H9 (cell line): ENCODE measurements around the gene NOS3. TPM values are rescaled to one million over a fixed set of nuclear protein-coding genes. Genes with fewer than 3 reads are reported as not detected.

Experiments
- DNase-seq: peaks from one replicate; pipeline ENCODE4 v3.0.0-alpha.2; 2017
- H2AFZ ChIP-seq: one replicate; pipeline ENCODE4 v1.6.1; 2013; ENCODE audit warnings: mild to moderate bottlenecking, low read length, control low read depth, moderate library complexity
- H2AK5ac ChIP-seq: 2 replicates; pipeline ENCODE4 v1.6.1; 2013; ENCODE audit warnings: low read length, control low read depth, mixed read lengths; ENCODE audit not compliant: insufficient read length
- H2BK120ac ChIP-seq: one replicate; pipeline ENCODE4 v1.6.1; 2013; ENCODE audit warnings: low read depth, mild to moderate bottlenecking, low read length, control low read depth, inconsistent platforms; ENCODE audit not compliant: poor library complexity, severe bottlenecking
- H2BK12ac ChIP-seq: 2 replicates; pipeline ENCODE4 v1.6.1; 2013; ENCODE audit warnings: low read length, control low read depth, mixed read lengths, low read depth; ENCODE audit not compliant: insufficient read length
- H2BK15ac ChIP-seq: 2 replicates; pipeline ENCODE4 v1.6.1; 2013; ENCODE audit warnings: low read depth, low read length, control low read depth
- H2BK20ac ChIP-seq: one replicate; pipeline ENCODE4 v1.6.1; 2013; ENCODE audit warnings: low read depth, mild to moderate bottlenecking, low read length, control low read depth, inconsistent platforms; ENCODE audit not compliant: poor library complexity, severe bottlenecking
- H2BK5ac ChIP-seq: 2 replicates; pipeline ENCODE4 v1.6.1; 2013; ENCODE audit warnings: low read length, control low read depth, mixed read lengths; ENCODE audit not compliant: insufficient read length
- H3K14ac ChIP-seq: 2 replicates; pipeline ENCODE4 v1.6.1; 2013; ENCODE audit warnings: low read length, control low read depth; ENCODE audit not compliant: insufficient read depth
- H3K18ac ChIP-seq: 2 replicates; pipeline ENCODE4 v1.6.1; 2013; ENCODE audit warnings: low read depth, mild to moderate bottlenecking, mixed read lengths, low read length, control low read depth; ENCODE audit not compliant: insufficient read length
- H3K23ac ChIP-seq: 2 replicates; pipeline ENCODE4 v1.6.1; 2013; ENCODE audit warnings: low read length, control low read depth, mixed read lengths, low read depth; ENCODE audit not compliant: insufficient read length
- H3K23me2 ChIP-seq: 2 replicates; pipeline ENCODE4 v1.6.1; 2013; ENCODE audit warnings: low read depth, mild to moderate bottlenecking, mixed read lengths, low read length, control low read depth; ENCODE audit not compliant: insufficient read length, poor library complexity, severe bottlenecking
- H3K27ac ChIP-seq: 2 replicates; pipeline ENCODE4 v1.5.1; 2013; ENCODE audit warnings: low read length, control low read depth, mixed read lengths, low read depth; ENCODE audit not compliant: insufficient read length
- H3K27me3 ChIP-seq: 2 replicates; pipeline ENCODE4 v1.6.1; 2013; ENCODE audit warnings: low read length, control low read depth, inconsistent platforms; ENCODE audit not compliant: insufficient read depth
- H3K4ac ChIP-seq: 2 replicates; pipeline ENCODE4 v1.6.1; 2013; ENCODE audit warnings: low read depth, mild to moderate bottlenecking, control low read depth, inconsistent platforms, low read length, moderate library complexity
- H3K4me1 ChIP-seq: 2 replicates; pipeline ENCODE4 v1.6.1; 2013; ENCODE audit warnings: low read length, control low read depth, inconsistent platforms; ENCODE audit not compliant: insufficient read depth
- H3K4me2 ChIP-seq: 2 replicates; pipeline ENCODE4 v1.6.1; 2013; ENCODE audit warnings: low read length, control low read depth, mixed read lengths; ENCODE audit not compliant: insufficient read length, insufficient read depth
- H3K56ac ChIP-seq: 2 replicates; pipeline ENCODE4 v1.6.1; 2013; ENCODE audit warnings: low read depth, mild to moderate bottlenecking, mixed read lengths, low read length, control low read depth; ENCODE audit not compliant: insufficient read length
- H3K79me1 ChIP-seq: 2 replicates; pipeline ENCODE4 v1.6.1; 2013; ENCODE audit warnings: low read depth, mild to moderate bottlenecking, moderate library complexity, low read length, control low read depth, inconsistent platforms; ENCODE audit not compliant: insufficient read depth, poor library complexity, severe bottlenecking
- H3K79me2 ChIP-seq: 2 replicates; pipeline ENCODE4 v1.6.1; 2013; ENCODE audit warnings: low read length, control low read depth, inconsistent platforms; ENCODE audit not compliant: insufficient read depth
- H3K9ac ChIP-seq: 2 replicates; pipeline ENCODE4 v1.6.1; 2013; ENCODE audit warnings: low read length, control low read depth, mixed read lengths; ENCODE audit not compliant: insufficient read length; ENCODE audit errors: extremely low read depth
- H3K9me3 ChIP-seq: one replicate; pipeline ENCODE4 v1.6.1; 2013; ENCODE audit warnings: low read depth, low read length, inconsistent platforms; ENCODE audit not compliant: control insufficient read depth
- H3T11ph ChIP-seq: one replicate; pipeline ENCODE4 v1.6.1; 2013; ENCODE audit warnings: mild to moderate bottlenecking, low read length, control low read depth, inconsistent platforms
- H4K20me1 ChIP-seq: one replicate; pipeline ENCODE4 v1.6.1; 2013; ENCODE audit not compliant: control insufficient read depth, insufficient read length, insufficient read depth
- H4K5ac ChIP-seq: 2 replicates; pipeline ENCODE4 v1.6.1; 2013; ENCODE audit warnings: low read depth, mild to moderate bottlenecking, mixed read lengths, low read length, control low read depth; ENCODE audit not compliant: insufficient read length
- H4K8ac ChIP-seq: replicated peaks from 2 replicates; pipeline ENCODE4 v1.6.1; 2013; ENCODE audit warnings: low read length, control low read depth, mixed read lengths, low read depth; ENCODE audit not compliant: insufficient read length
- H4K91ac ChIP-seq: 2 replicates; pipeline ENCODE4 v1.6.1; 2013; ENCODE audit warnings: low read depth, mild to moderate bottlenecking, moderate library complexity, mixed read lengths, low read length, control low read depth; ENCODE audit not compliant: insufficient read length
- H3K27ac Mint-ChIP-seq, 3 experiments: 2 replicates in 2 of 3; 3 replicates in 1 of 3; pipeline ENCODE4 v1.8.0; 2020 to 2021; ENCODE audit warnings: mixed read lengths in 3 of 3, mild to moderate bottlenecking in 1 of 3, moderate library complexity in 1 of 3
- H3K27me3 Mint-ChIP-seq: 2 replicates; pipeline ENCODE4 v1.8.0; 2021; ENCODE audit warnings: low read depth, mild to moderate bottlenecking, moderate library complexity, mixed read lengths
- H3K36me3 Mint-ChIP-seq, 3 experiments: 2 replicates in 2 of 3; 3 replicates in 1 of 3; pipeline ENCODE4 v1.8.0; 2020 to 2021; ENCODE audit warnings: low read depth in 3 of 3, mixed read lengths in 3 of 3; ENCODE audit not compliant: insufficient read depth in 1 of 3
- H3K4me1 Mint-ChIP-seq, 2 experiments: 2 replicates each; pipeline ENCODE4 v1.8.0; 2020; ENCODE audit warnings: mixed read lengths in 2 of 2
- H3K4me3 Mint-ChIP-seq, 2 experiments: 2 replicates in 1 of 2; 3 replicates in 1 of 2; pipeline ENCODE4 v1.8.0; 2020 to 2021; ENCODE audit warnings: mild to moderate bottlenecking in 2 of 2, mixed read lengths in 2 of 2, moderate library complexity in 1 of 2
- H3K9me3 Mint-ChIP-seq, 2 experiments: 2 replicates in 1 of 2; 3 replicates in 1 of 2; pipeline ENCODE4 v1.8.0; 2020; ENCODE audit warnings: mild to moderate bottlenecking in 2 of 2, mixed read lengths in 2 of 2, moderate library complexity in 1 of 2
- WGBS: extraction: QIAGEN DNeasy Blood & Tissue Kit; methylation state at CpG from one replicate; pipeline ENCODE4 v1.1.7; 2013; ENCODE audit warnings: missing lambda C conversion rate, low lambda C conversion rate, mixed read lengths; ENCODE audit not compliant: insufficient read length; ENCODE audit errors: extremely low coverage; 5-methylcytosine and 5-hydroxymethylcytosine counted together
- total RNA-seq: library from RNA; stranded (reverse); gene quantifications from 2 replicates; pipeline ENCODE4 v1.2.1, GENCODE V29; 2021
- TF ChIP-seq, protein P1 (sequence below): fragments of 200-600 bp; sonication (generic); conservative IDR thresholded peaks from 3 replicates; pipeline ENCODE4 v1.8.0; 2021; ENCODE audit warnings: antibody characterized with exemption, mild to moderate bottlenecking

NOS3 gene
- total RNA-seq, 1 experiment from 2014 or later = 4.5 TPM

DNA sequence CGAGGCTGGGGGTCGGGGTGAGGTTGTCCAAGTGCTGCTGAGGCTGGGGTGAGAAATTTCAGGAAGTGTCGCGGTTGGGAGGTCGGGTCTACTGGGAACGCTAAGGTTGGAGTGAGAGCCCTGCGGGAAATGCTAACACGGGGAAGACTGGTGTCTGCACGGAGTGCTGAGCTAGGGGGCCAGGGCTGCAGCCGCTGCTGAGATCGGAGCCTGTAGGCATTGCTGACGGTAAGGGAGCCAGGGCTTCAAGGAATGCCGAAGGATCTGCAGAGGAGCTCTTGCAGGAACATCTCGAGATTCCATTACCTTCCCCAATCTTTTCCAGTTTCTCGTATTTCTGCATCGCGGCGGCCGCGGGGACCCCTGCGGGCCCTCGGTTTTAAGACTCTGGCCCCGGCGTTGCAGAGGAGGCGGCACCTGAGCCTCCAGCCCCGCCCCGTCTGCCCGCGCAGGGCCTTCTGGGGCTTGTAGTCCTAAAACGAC lies 66.7 kb downstream of the NOS3 start, which contains the start of gene CDK5:
TSS of gene CDK5 (minus strand) at position 392 of the 483 bp plus-strand sequence. CDS start at position 343, 49 bp downstream.
- Mint-ChIP-seq H3K9me3 (no peaks in the 10 kb centered on the region; a peak in 1 of 5 replicates), H3K4me1 (peaks cover 37 to 48% of the 10 kb centered on the region in 2 experiments), H3K4me3 (peak within 1 kb of the TSS; percentile 78 to 91), H3K27ac (peak within 1 kb of the TSS in 2 of 3 experiments; percentile 82 to 93; a peak in 4 of 7 replicates), H3K27me3 (peaks cover 26% of the 10 kb centered on the region), H3K36me3 (peaks cover 0 to 9% (median 0%) of the 10 kb centered on the region in 3 experiments; a peak in 3 of 7 replicates)
- Histone ChIP-seq H3K4me1 (peaks cover 8% of the 10 kb centered on the region), H2AK5ac (no peak within 1 kb of the TSS), H3K9me3 (no peaks in the 10 kb centered on the region), H2BK12ac (no peak within 1 kb of the TSS), H2AFZ (no peak within 1 kb of the TSS), H4K5ac (no peak within 1 kb of the TSS), H3K18ac (peak within 1 kb of the TSS; percentile 55), H2BK20ac (no peak within 1 kb of the TSS), H3K4me2 (peak within 1 kb of the TSS; percentile 81), H4K20me1 (no peaks in the 10 kb centered on the region), H2BK120ac (no peak within 1 kb of the TSS), H3K23me2 (peaks cover 38% of the 10 kb centered on the region), H3K4ac (no peak within 1 kb of the TSS), H3K14ac (no peak within 1 kb of the TSS), H3K56ac (no peak within 1 kb of the TSS), H3K79me2 (no peaks in the 10 kb centered on the region), H3K9ac (peak within 1 kb of the TSS; percentile 33), H3T11ph (no peak within 1 kb of the TSS), H4K8ac (no peak within 1 kb of the TSS), H2BK15ac (no peak within 1 kb of the TSS), H2BK5ac (no peak within 1 kb of the TSS), H3K27ac (no peak within 1 kb of the TSS), H3K23ac (no peak within 1 kb of the TSS), H4K91ac (no peak within 1 kb of the TSS), H3K27me3 (no peaks in the 10 kb centered on the region; the same call in 1 of the 2 replicates), H3K79me1 (no peaks in the 10 kb centered on the region)
- TF ChIP-seq, protein P1, sequence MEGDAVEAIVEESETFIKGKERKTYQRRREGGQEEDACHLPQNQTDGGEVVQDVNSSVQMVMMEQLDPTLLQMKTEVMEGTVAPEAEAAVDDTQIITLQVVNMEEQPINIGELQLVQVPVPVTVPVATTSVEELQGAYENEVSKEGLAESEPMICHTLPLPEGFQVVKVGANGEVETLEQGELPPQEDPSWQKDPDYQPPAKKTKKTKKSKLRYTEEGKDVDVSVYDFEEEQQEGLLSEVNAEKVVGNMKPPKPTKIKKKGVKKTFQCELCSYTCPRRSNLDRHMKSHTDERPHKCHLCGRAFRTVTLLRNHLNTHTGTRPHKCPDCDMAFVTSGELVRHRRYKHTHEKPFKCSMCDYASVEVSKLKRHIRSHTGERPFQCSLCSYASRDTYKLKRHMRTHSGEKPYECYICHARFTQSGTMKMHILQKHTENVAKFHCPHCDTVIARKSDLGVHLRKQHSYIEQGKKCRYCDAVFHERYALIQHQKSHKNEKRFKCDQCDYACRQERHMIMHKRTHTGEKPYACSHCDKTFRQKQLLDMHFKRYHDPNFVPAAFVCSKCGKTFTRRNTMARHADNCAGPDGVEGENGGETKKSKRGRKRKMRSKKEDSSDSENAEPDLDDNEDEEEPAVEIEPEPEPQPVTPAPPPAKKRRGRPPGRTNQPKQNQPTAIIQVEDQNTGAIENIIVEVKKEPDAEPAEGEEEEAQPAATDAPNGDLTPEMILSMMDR = no peak
- DNase-seq = no peak
- no CpG with 5 or more reads among the region's 30 CpGs for WGBS
